GM21825 (cell line): ENCODE results near the gene TIAM1.

Source experiments
- ATAC-seq: cut with Tn5 transposase; IDR thresholded peaks from one replicate; pipeline ENCODE4 v1.9.1; 2021; ENCODE audit warnings: mild to moderate bottlenecking, moderate library complexity; ENCODE audit not compliant: unreplicated experiment

Gene TIAM1

DNA sequence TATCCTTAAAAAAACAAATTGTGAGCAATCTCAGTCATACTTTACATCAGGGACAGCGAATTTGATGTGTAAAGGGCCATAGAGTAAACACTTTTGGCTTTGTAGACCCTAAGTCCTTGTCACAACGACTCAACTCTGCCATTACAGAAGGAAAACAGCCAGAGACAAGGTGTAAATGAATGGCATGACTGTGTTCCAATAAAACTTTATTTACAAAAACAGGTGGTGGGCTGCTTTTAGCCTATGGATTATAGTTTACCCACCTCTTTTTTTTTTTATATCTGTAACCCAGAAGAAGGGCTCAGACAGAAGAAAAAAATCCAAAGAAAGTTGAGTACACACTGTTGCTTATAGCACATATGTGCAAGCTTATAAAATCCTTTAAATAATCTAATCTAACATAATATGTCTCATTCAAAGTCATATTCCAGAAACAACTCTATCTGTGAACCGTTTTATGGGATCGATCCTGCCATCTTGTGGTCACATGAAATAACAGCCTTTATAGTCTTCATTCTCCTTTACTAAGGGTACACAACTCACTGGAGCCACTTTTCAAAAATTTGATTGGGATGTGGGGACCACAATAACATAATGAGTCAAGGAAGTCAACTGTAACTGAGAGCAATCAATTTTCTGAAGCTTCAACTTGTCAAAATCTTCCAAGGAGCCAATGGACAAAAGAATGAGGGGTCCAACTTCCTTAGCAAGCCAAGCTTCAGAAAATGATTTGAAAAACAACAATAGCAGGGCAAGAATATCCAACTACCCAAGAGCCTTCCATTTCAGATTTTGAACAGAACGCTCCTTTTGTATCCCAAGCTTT lies 163.6 kb downstream of the TIAM1 start:
- ATAC-seq = no peak

GRCh38 chr21:31176725-31177124 lies 167.3 kb downstream of the TIAM1 start:
- ATAC-seq = no peak

GRCh38 chr21:31176080-31176551 lies 167.9 kb downstream of the TIAM1 start:
- ATAC-seq = no peak

GRCh38 chr21:31173881-31174555 lies 170.0 kb downstream of the TIAM1 start:
- ATAC-seq = no peak

GRCh38 chr21:31172328-31172727 lies 171.7 kb downstream of the TIAM1 start:
- ATAC-seq = no peak

DNA sequence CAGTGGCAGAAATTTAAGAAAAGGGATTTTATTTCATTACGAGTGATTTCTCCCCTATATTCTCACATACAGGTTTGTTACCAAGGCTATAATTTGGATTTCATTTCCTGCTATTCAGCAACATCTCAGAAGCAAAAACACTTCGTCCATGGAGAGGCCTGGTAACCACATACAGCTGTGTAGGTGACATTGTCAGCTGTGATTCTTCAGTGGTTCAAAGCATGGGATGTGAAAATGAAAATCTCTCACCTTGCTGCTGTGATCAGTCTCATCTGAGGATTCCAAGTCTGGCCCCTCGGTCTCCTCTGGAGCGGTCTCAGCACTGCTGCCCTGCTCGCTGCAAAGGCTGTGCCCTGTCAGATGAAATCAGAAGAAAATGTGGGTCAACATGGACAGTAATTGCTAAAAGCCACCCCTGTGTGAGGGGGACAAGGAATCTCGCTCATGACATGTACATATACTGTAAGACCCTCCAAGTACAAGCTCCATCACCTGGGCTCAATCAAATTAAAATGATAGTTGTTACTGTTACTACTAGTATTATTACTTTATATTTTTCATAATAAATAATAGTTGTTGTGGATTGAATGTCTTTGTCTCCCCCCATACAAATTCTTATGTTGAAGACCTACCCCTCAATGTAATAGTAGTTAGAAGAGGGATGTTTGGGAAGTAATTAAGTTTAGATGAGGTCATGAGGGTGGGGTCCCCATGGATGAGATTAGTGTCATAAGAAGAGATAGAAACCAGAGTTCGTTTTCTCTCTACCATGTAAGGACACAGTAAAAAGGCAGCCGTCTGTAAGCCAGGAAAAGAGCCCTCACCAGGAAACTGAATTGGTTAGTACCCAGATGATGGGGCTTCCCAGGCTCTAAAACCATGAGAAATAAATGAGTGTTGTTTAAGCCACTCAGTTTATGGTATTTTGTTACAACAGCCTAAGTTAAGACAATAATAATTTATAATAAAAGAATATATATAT lies 179.1 kb downstream of the TIAM1 start:
- ATAC-seq = no peak

DNA sequence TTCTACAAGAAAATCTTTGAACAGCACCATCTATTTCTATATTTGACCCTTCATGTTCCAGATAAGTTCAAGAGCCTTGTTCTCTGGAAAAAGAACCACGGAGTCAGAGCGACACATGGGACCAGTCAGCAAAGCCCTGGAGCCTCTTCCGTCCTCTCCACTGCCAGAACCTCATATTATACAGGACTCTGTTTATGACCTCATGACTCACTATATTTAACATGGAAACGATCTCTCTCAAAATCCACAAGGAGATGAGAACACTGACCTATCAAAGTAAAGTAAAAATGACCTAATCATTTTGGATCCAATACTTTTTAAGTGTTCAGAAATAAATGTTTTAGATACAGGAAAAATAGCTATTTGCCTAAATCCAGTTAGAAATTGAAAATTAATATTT lies 181.2 kb downstream of the TIAM1 start:
- ATAC-seq = no peak

- no peak for ATAC-seq
These were observed 181.9 kb downstream of the TIAM1 start for GRCh38 chr21:31162079-31162699.

DNA sequence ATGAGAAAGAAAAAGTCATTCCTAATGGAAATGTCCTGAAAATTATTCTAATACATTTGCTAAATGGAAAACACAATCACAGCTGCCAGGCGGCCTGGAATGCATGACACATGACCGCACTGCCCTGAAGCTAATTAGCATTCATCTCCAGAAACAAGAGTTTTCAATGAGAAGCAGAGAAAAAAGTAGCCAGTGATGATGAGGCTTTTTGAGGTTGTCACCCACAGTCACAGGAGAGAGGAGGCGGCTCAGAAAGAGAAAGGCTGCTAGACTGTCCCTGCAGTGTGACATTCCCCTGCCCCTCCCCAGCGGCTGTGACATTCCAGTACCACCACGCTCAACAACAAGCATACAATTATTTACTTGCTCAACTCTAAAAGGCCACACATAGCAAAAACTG lies 182.9 kb downstream of the TIAM1 start:
- ATAC-seq = no peak

DNA sequence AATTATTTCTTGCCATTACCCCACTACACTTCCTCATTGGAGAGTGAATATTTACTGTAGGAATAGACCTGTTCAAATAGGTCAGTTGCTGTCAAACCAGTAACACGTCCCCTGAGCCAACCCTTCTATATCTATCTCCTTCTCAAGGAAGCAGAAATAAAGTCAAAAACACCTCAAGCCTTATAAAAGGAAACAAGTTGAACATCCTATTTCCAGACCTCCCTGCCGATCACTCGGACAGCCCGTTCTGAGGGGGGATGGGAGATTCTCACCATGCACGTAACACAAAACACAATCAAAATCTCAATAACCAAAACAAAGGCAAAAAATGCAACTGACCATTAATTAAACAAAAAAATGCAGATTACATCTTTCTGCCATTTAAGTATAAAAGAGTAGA lies 184.3 kb downstream of the TIAM1 start:
- no peak for ATAC-seq

- ATAC-seq = no peak
These were observed 185.1 kb downstream of the TIAM1 start for GRCh38 chr21:31158789-31159581.

GRCh38 chr21:31157756-31158155 lies 186.3 kb downstream of the TIAM1 start:
- ATAC-seq = no peak

- ATAC-seq = no peak
These were observed 187.4 kb downstream of the TIAM1 start for GRCh38 chr21:31156662-31157061.

DNA sequence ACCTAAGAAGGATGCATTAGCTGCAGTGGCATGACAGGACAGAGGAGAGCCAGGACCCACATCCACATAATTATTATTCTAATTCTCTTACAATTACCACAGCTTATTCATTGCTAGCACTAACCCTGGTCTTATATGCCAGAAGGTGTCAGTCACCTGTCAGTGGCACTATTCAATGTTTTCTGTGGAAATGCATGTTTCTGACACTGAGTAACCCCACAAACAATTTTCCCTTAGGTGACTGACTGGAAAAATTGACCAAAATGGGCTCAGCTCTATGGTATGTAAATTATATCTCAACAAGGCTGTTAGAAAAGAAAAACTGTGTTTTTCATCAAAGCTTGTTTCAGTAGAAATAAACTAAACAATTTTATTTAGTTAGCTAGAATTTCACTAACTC lies 187.9 kb downstream of the TIAM1 start:
- no peak for ATAC-seq

DNA sequence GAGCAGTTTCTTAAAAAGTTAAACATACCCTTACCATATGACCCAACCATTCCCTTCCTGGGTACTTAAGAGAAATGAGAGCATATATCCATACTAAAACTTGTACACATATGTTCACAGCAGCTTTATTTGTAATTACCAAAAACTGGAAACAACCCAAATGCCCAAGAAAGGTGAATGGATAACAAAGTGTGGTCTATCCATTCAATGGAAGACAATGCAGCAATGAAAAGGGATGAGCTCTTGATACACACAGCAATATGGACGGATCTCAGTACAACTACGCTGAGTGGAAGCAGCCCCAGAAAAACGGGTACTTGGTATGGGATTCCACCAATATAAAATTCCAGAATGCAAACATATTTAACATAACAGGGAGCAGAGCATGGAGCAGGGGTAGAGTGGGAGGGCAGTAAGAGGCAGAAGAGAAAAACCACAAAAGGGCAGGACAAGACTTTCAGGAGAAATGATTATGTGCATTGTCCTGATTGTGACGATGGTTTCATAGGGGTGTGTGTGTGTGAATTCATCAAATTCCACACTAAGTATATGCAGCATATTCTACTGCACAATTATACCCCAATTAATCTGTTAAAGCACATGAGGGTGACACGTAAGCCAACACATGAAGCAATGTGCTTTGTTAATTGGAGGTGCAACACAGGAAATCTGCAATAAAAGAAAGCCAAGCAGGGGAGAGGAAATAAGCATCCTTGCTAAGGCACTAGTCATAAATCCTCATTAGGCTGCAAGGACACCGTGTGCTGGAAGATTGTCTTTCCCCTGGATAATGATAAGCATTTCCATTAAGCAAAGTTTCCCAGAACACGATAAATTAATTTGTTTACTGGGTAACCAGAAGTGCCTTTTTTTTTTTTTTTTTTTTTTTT lies 192.7 kb downstream of the TIAM1 start:
- no peak for ATAC-seq

GRCh38 chr21:31145274-31145673 lies 198.8 kb downstream of the TIAM1 start:
- ATAC-seq = no peak

GRCh38 chr21:31143036-31143435 lies 201.0 kb downstream of the TIAM1 start:
- no peak for ATAC-seq

DNA sequence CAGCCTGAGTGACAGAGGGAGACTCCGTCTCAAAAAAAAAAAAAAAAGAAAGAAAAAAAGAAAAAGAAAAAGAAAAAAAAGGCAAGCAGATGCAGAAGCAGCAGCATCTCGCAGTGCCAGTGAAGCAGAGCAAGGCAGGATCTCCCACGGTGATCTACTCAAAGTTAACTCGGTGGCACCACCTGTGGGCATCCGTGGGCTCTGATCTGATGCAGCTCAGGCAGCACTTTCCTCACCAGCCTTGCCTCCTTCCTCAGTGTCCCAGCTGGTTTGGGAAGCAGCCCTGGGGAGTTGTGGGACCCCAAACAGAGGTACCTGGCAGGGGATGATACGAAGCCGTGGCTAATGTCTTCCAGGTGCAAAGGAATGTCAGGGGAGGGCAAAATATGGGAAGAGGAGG lies 201.5 kb downstream of the TIAM1 start:
- ATAC-seq = no peak
